Heart right ventricle (tissue), 16 donors: ENCODE data around the gene LRP1B. TPM values are rescaled to one million over a fixed set of nuclear protein-coding genes. Genes with fewer than 3 reads are reported as not detected.

Source experiments
- ATAC-seq, 8 donors: fragments of 200-7000 bp; cut with Tn5 transposase; one replicate each; pipeline ENCODE4 v1.9.1; 2020; ENCODE audit warnings: mild to moderate bottlenecking in 8 of 8, moderate library complexity in 8 of 8, moderate number of reproducible peaks in 1 of 8
- DNase-seq, 2 donors: peaks; one replicate each; pipeline ENCODE4 v3.0.0-alpha.2; 2020
- H3K27ac ChIP-seq, 10 donors: fragments of 200-600 bp; sonication (generic) in 2 of 10; one replicate each; pipeline versions ENCODE4 v1.5.0 to v1.8.0; 2020 to 2022; ENCODE audit warnings: mild to moderate bottlenecking in 3 of 10
- H3K27me3 ChIP-seq, 7 donors: fragments of 200-600 bp; one replicate each; pipeline ENCODE4 v1.8.0; 2021 to 2022; ENCODE audit warnings: mild to moderate bottlenecking in 2 of 7
- H3K36me3 ChIP-seq, 9 donors: fragments of 200-600 bp; sonication (generic) in 1 of 9; one replicate each; pipeline versions ENCODE4 v1.5.0 to v1.8.0; 2020 to 2022; ENCODE audit warnings: mild to moderate bottlenecking in 2 of 9
- H3K4me1 ChIP-seq, 9 donors: fragments of 200-600 bp; sonication (generic) in 1 of 9; one replicate each; pipeline versions ENCODE4 v1.5.0 to v1.8.0; 2020 to 2022; ENCODE audit warnings: mild to moderate bottlenecking in 4 of 9
- H3K4me3 ChIP-seq, 10 donors: fragments of 200-600 bp; sonication (generic) in 2 of 10; one replicate each; pipeline versions ENCODE4 v1.5.0 to v1.8.0; 2020 to 2022; ENCODE audit warnings: mild to moderate bottlenecking in 7 of 10, moderate library complexity in 2 of 10
- H3K9me3 ChIP-seq, 11 donors: fragments of 200-600 bp in 10 of 11; sonication (generic) in 2 of 11; one replicate each; pipeline versions ENCODE4 v1.5.0 to v1.8.0; 2013 to 2022; ENCODE audit warnings: mild to moderate bottlenecking in 2 of 11, control low read depth in 1 of 11, moderate library complexity in 1 of 11
- WGBS, 2 donors: extraction: QIAGEN DNeasy Blood & Tissue Kit; methylation state at CpG; one replicate each; pipeline ENCODE4 v1.1.7; 2013; ENCODE audit warnings: inconsistent platforms in 1 of 2; 5-methylcytosine and 5-hydroxymethylcytosine counted together
- intact Hi-C, 10 donors: fragments of 100-400 bp; cut with DNase I; formaldehyde crosslinking; loops; one replicate each; pipeline versions ENCODE4 v1.11.1 to v1.14.2; 2022
- polyA plus RNA-seq, 2 donors: library from polyadenylated mRNA; stranded (reverse); fragments of 200-250 nt; gene quantifications; one replicate each; pipeline ENCODE4 v1.2.3, GENCODE V29; 2013
- total RNA-seq, 10 donors: library from RNA; stranded (reverse); fragmentation: NEBNext Ultra II Directional in 3 of 10; extraction: Animal tissue kit (Norgen Biotek cat#: 25700) in 3 of 10; gene quantifications; one replicate each; pipeline versions ENCODE4 v1.2.1 to v1.2.4, GENCODE V29; 2021 to 2023
- TF ChIP-seq, protein P1 (sequence below), 9 donors: fragments of 200-600 bp; sonication (generic) in 2 of 9; IDR thresholded peaks; one replicate each; pipeline versions ENCODE4 v1.5.0 to v1.8.0; 2021 to 2022; ENCODE audit warnings: antibody characterized with exemption in 9 of 9, mild to moderate bottlenecking in 5 of 9, moderate library complexity in 1 of 9
- donor health status: Arrhythmogenic right ventricular cardiomyopathy.
- donor health status: ischemic (EF 13 %, LVEDD 7.1; RV severe dilation, severe dysfunction).
- donor health status: healthy with polysubstance abuse.
- donor health status: DM: no; HTN: yes; CAD: no.
- donor health status: DM: no; HTN: no; CAD: no.
- donor health status: ischemic (EF 25% LVEDD 6.9; RV normal size, moderate dysfunction).
- donor health status: ischemic (EF 25% LVEDD 5.7; RV mildly dilated, moderate dysfunction).
- donor health status: healthy.
- donor health status: DM: yes; HTN: yes; CAD: no.
- donor health status: Ischemic cardiomyopathy.
- donor health status: ischemic (EF 35%, LVEDD 5.7; RV mildly dilated, moderate dysfunction).
- donor health status: nonischemic (EF 11% LVEDD 7.7; RV severe dilation, severe dysfunction).
- donor health status: DM: yes; HTN: yes; CAD: no.
- donor health status: PGD.
- donor health status: ischemic (EF 29% LVEDD 5.4; RV normal size, mild dysfunction).
- donor health status: nonischemic (EF 23%, LVEDD 6.1; RV moderate dilation, normal function).

Gene LRP1B
- total and polyA plus RNA-seq, 12 donors: 0.02 to 0.27 (median 0.14) TPM; not detected in 1

DNA sequence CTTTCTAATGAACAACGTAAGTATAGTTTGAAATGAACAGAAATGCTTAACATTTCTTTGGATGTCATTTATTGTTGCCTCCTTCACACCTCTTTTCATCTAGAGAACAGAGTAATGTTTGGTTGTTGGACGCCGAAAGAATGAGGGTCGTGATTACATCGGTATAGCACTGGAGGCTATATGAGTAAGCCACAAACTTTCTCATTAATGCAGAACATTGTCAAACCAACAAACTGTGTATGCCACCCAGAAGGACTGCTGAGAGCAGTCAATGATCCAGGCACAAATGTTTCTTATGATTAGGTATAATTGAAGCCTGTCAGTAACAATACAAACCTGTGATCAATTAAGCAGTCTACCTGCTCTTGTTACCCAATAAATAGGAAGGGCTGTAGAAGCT lies 1855.9 kb downstream of the LRP1B start:
- TF ChIP-seq, protein P1, sequence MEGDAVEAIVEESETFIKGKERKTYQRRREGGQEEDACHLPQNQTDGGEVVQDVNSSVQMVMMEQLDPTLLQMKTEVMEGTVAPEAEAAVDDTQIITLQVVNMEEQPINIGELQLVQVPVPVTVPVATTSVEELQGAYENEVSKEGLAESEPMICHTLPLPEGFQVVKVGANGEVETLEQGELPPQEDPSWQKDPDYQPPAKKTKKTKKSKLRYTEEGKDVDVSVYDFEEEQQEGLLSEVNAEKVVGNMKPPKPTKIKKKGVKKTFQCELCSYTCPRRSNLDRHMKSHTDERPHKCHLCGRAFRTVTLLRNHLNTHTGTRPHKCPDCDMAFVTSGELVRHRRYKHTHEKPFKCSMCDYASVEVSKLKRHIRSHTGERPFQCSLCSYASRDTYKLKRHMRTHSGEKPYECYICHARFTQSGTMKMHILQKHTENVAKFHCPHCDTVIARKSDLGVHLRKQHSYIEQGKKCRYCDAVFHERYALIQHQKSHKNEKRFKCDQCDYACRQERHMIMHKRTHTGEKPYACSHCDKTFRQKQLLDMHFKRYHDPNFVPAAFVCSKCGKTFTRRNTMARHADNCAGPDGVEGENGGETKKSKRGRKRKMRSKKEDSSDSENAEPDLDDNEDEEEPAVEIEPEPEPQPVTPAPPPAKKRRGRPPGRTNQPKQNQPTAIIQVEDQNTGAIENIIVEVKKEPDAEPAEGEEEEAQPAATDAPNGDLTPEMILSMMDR (IDR thresholded peaks at IDR 0.05): no peak
- Histone ChIP-seq H3K27me3 (no peaks in the 10 kb centered on the region), H3K9me3 (peaks cover 0 to 10% (median 0%) of the 10 kb centered on the region in 11 donors), H3K4me1 (no peaks in the 10 kb centered on the region), H3K4me3 (no peak overlapping the region), H3K27ac (no peak overlapping the region), H3K36me3 (no peaks in the 10 kb centered on the region)
- no peak for ATAC-seq
- intact Hi-C loops: no loop called here
- no peak for DNase-seq
- 80 to 84% methylated on average over 5 of the region's 5 CpGs for WGBS, 2 donors

DNA sequence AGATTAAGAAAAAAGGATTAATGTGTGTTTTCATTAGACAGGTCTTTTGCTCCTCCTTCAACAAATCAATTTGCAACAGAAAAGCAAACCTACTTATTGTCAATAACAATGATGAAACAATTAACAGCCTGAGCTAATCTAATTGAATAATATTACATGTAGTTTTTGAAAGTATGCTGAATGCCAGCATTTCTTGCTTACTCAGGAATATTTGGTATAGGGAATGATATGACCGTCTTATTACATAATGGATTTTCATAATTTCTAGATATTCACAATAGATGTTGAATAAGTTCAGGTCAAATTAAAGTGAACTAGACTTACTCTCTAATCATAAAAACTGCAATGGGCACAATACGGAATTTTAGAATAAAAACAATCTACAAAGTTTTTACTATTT lies 1856.9 kb downstream of the LRP1B start:
- TF ChIP-seq, protein P1 (IDR thresholded peaks at IDR 0.05): no peak
- ATAC-seq (no peak), DNase-seq (no peak)
- intact Hi-C loops: no loop called here
- Histone ChIP-seq H3K9me3 (peaks cover 0 to 10% (median 0%) of the 10 kb centered on the region in 11 donors), H3K27ac (no peak overlapping the region), H3K4me1 (no peaks in the 10 kb centered on the region), H3K36me3 (no peaks in the 10 kb centered on the region), H3K27me3 (no peaks in the 10 kb centered on the region), H3K4me3 (no peak overlapping the region)
- WGBS, 2 donors: 88 to 89% methylated on average over 2 of the region's 2 CpGs

- TF ChIP-seq, protein P1 (IDR thresholded peaks at IDR 0.05): no peak
These were observed 1857.4 kb downstream of the LRP1B start for GRCh38 chr2:140273408-140273807.

GRCh38 chr2:140270224-140270623 lies 1860.6 kb downstream of the LRP1B start:
- ATAC-seq: no peak
- DNase-seq: no peak
- WGBS, 2 donors: 48 to 80% methylated on average over 1 of the region's 1 CpG
- Histone ChIP-seq H3K4me1 (no peaks in the 10 kb centered on the region), H3K27ac (no peak overlapping the region), H3K4me3 (no peak overlapping the region), H3K9me3 (no peaks in the 10 kb centered on the region), H3K27me3 (no peaks in the 10 kb centered on the region), H3K36me3 (no peaks in the 10 kb centered on the region)
- intact Hi-C loops: no loop called here
- TF ChIP-seq, protein P1 (IDR thresholded peaks at IDR 0.05): no peak

More at GRCh38 chr2:140273408-140273807, 1857.4 kb downstream of the LRP1B start:
- H3K36me3 ChIP-seq: no peaks in the 10 kb centered on the region
- H3K27me3 ChIP-seq: no peaks in the 10 kb centered on the region
- WGBS, 2 donors: 89 to 90% methylated on average over 4 of the region's 4 CpGs
- H3K27ac ChIP-seq: no peak overlapping the region
- intact Hi-C loops: no loop called here
- H3K9me3 ChIP-seq: peaks cover 0 to 10% (median 0%) of the 10 kb centered on the region in 11 donors
- no peak for ATAC-seq
- H3K4me3 ChIP-seq: no peak overlapping the region
- H3K4me1 ChIP-seq: no peaks in the 10 kb centered on the region
- DNase-seq: no peak
